Hematopoietic multipotent progenitor cell treated with erythropoietin and hydrocortisone succinate and interleukin-3 and kit ligand, for 17 days (in vitro differentiated cells): Measurements from ENCODE around the gene C2.
A peak's percentile ranks its signal among the peaks of the same experiment; 100 is the strongest.
"Not testable (repeated sequence)": the region's sequence is repeated elsewhere in the genome, so short reads cannot be mapped to it uniquely, and the experiment has no call there.

Experiments used
- DNase-seq: peaks from one replicate; pipeline ENCODE4 v3.0.0-alpha.2; 2015; ENCODE audit warnings: low spot score

C2 gene

DNA sequence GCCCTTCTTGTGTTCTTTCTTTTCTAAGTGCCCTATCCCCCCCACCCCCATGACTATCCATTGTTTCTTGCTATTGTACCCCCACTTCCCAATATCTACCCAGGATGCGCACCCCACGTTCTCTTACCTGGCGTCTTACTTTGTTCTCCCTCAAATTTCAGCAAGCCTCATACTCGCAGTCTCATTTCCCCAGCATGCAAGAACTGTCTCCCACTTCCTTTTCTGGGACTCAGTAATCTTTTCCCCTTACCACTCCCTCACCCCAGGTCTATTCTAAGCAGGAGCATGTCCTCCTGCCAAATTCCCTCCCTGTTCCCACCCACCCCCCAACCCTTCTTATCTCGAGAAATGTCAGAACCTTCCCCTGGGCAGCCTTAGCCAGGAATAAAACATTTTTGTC is 28.3 kb upstream of the C2 start:
- DNase-seq: no peak

DNA sequence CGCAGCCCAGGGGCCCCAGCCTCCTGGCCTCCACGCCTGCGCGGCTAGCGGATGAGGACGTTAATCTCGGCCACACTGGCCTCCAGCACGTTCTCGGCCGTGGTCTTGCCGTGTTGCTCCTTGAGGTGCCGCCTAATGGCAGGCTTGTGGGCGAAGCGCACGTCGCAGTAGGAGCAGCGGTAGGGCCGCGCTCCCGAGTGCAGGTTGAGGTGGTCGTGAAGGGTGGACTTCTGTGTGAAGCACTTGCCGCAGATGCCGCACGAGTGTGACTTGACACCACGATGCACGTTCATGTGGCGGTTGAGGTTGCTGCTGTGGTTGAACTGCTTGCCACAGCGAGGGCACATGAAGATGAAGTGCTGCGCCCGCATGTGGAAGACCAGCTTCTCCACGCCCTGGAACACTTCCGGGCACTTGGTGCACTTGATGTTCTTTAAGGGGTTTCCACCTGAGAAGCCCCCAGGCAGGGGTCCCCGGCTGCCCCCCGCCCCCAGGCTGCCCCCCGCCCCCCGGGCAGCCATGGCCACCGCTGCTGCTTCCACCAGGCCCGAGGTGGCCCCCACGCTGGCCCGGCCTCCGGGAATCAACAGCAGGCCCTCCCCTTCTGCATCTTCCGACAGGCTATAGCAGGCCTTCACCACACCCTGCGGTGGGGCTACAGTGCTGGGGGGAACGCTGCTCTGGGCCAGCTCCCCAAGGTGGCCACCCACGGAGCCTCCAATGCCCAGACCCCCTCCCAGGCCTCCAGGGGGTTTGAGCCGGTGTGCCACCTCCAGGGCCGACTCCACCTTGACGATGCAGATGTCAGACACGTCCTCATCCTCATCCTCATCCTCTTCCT is 27.4 kb upstream of the C2 start:
- DNase-seq: no peak

- DNase-seq: no peak
These were observed 26.6 kb upstream of the C2 start for GRCh38 chr6:31900917-31901414.

DNA sequence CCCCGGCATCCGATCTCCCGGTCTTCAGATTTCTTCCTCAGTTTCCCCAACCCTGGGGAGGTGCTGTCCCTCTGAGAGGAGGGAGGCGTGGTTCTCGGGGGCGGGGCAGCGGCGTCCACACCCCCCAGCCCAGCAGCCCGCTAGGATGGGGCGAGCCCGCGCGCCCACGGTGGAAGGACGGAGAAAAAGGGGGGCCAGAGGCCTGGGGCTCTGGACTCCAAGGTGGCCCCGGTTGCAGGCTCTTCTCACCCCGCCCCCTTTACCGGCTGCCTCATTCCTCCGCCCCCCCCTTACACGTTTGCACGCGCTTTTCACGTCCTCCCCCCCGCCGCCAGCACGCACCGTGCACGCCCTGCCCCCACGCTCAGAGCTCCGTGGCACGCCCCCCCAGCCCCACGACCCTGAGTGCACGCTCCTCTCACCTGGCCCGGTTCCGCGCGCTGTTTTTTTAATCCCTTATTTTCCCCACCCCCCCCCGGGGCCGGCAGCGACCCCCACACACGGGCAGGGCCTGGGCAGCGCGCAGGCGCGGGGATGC is 26.0 kb upstream of the C2 start:
- no peak for DNase-seq

DNA sequence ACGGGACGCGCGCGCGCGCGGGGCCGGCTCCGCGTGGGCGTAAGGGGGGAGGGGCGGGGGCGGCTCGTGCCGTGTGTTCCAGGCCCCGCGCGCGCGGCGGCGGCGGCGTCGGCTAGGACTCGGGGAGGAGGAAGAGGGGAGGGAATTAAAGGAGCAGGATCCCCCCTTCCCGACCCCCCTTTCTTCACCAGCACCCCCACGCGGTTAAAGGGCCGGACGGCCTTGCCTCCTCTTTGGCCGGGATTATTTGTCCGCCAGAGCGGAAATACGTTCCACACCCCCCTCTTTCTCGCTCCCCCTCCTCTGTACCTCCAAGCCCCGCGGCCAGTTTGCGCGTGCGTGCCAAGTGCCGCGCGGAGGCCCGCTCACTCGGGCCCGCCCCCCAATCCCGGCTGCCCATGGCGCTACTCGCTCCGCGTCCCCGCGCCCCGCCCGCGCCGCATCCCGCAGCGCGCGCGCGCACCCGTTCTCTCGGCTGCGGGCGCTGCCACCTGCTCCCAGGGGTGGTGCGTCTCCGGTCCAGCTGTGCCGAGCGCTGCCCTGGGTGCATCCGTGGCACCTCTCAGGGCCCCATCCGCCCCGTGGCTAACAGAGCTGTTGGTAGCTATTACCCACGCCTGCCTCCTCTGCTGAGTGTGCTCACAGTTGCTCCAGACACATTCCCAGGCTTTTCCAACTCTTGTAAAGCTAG is 25.4 kb upstream of the C2 start, which contains the start of gene ZBTB12:
Gene ZBTB12 (minus strand): TSS at position 134 of the 691 bp plus-strand sequence. CDS start 781 bp downstream, outside the sequence.
- peak; percentile 27 for DNase-seq

DNA sequence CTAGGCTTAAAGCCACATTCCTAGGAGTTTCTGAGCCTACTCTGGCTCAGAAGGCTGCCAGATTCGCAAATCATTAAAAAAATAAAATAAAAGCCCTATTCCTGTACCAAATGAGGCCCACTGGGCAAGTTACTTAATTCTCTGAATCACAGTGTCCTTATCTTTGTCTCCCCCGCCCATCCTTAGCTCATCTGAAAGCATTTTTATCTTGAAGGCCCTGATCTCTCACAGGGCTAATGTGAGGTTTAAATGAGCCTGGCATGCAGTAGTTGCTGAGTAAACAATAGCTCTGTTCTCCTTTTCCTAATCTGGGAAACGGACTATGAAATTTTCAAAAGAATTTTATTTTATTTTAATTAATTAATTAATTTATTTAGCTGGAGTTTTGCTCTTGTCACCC is 23.6 kb upstream of the C2 start:
- DNase-seq: no peak

- no peak for DNase-seq
These were observed 22.5 kb upstream of the C2 start for GRCh38 chr6:31905041-31905440.

DNA sequence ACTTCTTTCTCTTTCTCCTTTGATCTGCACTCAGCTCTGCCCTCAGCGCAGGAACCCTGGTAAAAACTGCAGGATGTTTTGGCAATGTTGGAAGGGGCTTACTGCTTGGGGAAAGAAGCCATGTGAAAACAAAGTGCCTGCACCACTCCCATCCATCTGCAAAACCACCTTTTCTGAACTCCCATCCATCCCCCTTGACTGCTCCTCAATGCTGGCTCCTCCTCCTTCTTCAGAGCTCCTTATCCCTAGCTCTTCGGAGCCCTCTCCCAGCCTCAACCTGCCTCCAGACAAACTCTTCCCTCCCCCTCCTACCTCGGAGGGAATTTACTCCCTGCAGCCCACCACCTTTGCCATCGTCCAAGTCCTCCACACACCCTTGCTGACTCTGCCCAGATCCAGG is 21.4 kb upstream of the C2 start:
- DNase-seq: no peak

DNA sequence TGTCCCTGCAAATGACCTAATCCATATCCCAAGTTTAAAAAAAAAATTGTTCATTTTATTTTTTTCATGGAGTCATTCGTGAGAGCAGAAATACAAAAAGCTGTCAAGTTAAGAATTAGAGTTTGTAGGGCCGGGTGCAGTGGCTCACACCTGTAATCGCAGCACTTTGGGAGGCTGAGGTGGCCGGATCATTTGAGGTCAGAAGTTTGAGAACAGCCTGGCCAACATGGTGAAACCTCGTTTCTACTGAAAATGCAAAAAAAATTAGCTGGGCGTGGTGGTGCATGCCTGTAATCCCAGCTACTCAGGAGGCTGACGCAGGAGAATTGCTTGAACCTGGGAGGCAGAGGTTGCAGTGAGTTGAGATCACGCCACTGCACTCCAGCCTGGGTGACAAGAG is 20.8 kb upstream of the C2 start:
- not testable (repeated sequence) for DNase-seq

- no peak for DNase-seq
These were observed 20.2 kb upstream of the C2 start for GRCh38 chr6:31907158-31907813.

GRCh38 chr6:31908255-31908654 is 19.3 kb upstream of the C2 start:
- DNase-seq: not testable (repeated sequence)

- no peak for DNase-seq
These were observed 18.7 kb upstream of the C2 start for GRCh38 chr6:31908791-31909190.

- not testable (repeated sequence) for DNase-seq
These were observed 18.2 kb upstream of the C2 start for GRCh38 chr6:31909298-31909697.

DNA sequence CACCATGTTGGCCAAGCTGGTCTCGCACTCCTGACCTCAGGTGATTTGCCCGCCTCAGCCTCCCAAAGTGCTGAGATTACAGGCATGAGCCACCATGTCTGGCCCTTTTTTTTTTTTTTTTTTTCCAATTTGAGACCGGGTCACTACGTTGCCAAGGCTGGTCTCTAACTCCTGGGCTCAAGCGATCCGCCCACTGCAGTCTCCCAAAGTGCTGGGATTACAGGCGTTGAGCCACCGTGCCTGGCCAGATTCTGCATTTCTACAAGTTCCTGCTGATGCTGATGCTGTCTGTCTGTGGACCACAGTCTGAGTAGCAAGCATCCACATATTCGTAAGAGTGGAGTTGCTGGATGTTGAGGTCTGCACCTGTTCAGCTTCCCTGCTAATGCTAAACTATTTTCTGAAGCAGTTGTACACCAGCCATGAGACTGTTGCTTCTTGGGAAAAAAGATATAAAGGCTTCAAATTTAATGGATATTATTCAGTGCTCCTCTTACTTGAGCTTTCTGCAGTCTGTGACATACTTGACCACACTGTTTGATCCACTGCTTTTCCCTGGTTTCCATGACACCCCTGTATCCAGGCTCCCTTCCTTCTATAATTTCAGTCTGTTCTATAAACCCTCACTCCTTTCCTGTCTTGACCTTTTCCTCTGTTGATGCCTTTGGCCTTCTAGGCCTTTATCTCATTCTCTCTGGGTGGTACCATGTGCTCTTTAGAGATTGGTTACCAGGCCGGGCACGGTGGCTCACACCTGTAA is 15.5 kb upstream of the C2 start:
- DNase-seq: no peak

DNA sequence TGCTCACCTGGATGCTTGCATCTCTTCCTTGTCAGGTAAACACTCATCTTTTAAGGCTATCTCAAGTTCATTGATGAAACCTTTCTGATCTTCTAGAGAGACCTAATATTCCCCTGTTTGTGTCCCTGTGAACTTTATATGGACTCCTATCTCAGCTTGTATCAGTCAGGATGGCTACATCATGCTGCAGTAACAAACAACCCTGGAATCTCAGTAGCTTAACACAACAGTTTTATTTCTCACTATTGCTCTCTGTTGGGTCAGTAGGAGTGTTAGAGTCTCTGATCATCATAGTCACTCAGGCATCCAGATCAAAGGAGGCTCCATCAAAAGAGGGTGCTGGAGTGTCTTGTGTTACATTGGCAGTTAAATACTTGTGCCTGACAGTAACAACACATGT is 12.2 kb upstream of the C2 start:
- DNase-seq: no peak

- DNase-seq: no peak
These were observed 11.8 kb upstream of the C2 start for GRCh38 chr6:31915756-31916155.

- DNase-seq: no peak
These were observed 9.3 kb upstream of the C2 start for GRCh38 chr6:31918069-31918720.

- no peak for DNase-seq
These were observed 7.8 kb upstream of the C2 start for GRCh38 chr6:31919624-31920303.

DNA sequence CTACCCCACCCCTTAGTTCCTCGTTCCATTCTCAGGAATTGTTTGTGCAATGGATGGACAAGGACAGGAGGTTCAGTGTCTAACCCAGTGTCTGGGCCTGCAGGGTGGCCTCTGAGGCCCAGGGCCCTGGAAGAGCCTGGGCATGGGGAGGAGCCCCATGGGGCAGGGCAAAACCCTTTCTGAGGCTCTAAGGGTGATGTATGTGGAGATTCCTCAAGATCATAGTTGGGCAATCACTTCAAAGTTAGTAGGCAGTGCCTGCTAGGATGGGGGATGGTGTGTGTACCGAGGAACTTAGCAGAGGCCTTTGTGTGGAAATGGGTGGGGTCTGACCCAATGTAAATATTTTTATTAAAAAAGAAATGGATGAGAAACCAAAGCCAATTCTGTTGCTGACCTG is 6.7 kb upstream of the C2 start:
- DNase-seq: no peak

DNA sequence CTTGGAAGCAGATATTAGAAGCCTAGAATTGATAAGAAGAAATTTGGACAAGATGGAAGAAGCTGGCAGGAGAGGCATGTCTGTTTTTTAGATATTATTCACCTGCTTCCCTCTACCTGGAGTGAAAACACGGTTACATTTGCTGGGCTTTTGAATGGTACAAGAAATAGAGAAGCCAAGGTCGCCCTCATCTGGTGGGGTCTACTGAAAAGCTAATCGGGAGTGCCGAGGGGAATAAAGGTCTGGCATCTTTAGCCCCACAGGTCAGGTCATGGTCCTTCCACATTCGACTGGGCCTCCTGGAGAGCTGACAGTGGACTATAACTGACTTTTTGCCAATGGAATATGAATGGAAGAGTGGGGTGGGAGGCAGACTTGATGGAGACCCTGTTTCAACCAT is 4.6 kb upstream of the C2 start:
- DNase-seq: peak; percentile 27
